Measurements from ENCODE around the gene NCR2. TPM values are rescaled to one million over a fixed set of nuclear protein-coding genes. Genes with fewer than 3 reads are reported as not detected.

Gene NCR2
- total and polyA plus RNA-seq, 8 donors = not detected

GRCh38 chr6:41372832-41373626 is 37.6 kb downstream of the NCR2 start:
- intact Hi-C loops (cut with DNase I; ENCODE audit: low total_unique reads) = loop anchor here (5.0 kb wide), 2 partner anchors 219 to 304 kb away; no protein-coding TSS in a partner anchor
- Histone ChIP-seq H3K27ac (peak overlapping the region; percentile 44 to 77 (median 64)), H3K9me3 (no peaks in the 10 kb centered on the region), H3K36me3 (no peaks in the 10 kb centered on the region), H3K27me3 (peaks cover 16 to 92% (median 57%) of the 10 kb centered on the region in 3 donors), H3K4me1 (peaks cover 47 to 65% (median 57%) of the 10 kb centered on the region in 4 donors), H3K4me3 (peak overlapping the region; percentile 36 to 54 (median 42))
- WGBS, 5 donors = 2 to 9% (median 3%) methylated on average over 44 to 81 of the region's 81 CpGs
- DNase-seq = peak; percentile 34 to 62
- no peak for TF ChIP-seq POLR2AphosphoS5 (IDR thresholded peaks at IDR 0.05)
- no peak for TF ChIP-seq CTCF (IDR thresholded peaks at IDR 0.05)
- no peak for TF ChIP-seq POLR2A (IDR thresholded peaks at IDR 0.05)
- TF ChIP-seq EP300 (IDR thresholded peaks at IDR 0.05) = no peak

GRCh38 chr6:41373627-41373918 is 38.2 kb downstream of the NCR2 start:
- Histone ChIP-seq H3K27ac (peak overlapping the region in 2 of 5 donors; percentile 22 to 77), H3K9me3 (no peaks in the 10 kb centered on the region), H3K4me1 (peaks cover 46 to 64% (median 55%) of the 10 kb centered on the region in 4 donors), H3K4me3 (peak overlapping the region in 2 of 4 donors; percentile 47 to 54), H3K27me3 (peaks cover 16 to 94% (median 57%) of the 10 kb centered on the region in 3 donors), H3K36me3 (no peaks in the 10 kb centered on the region)
- TF ChIP-seq CTCF (IDR thresholded peaks at IDR 0.05) (no peak), EP300 (IDR thresholded peaks at IDR 0.05) (no peak), POLR2AphosphoS5 (IDR thresholded peaks at IDR 0.05) (no peak)
- 32 to 67% (median 57%) methylated on average over 14 to 22 of the region's 22 CpGs for WGBS, 5 donors
- intact Hi-C loops (cut with DNase I; ENCODE audit: low total_unique reads) = loop anchor here (5.0 kb wide), 2 partner anchors 219 to 304 kb away; no protein-coding TSS in a partner anchor
- DNase-seq = no peak

- TF ChIP-seq CTCF (IDR thresholded peaks at IDR 0.05) (no peak), POLR2AphosphoS5 (IDR thresholded peaks at IDR 0.05) (no peak), POLR2A (IDR thresholded peaks at IDR 0.05) (no peak), EP300 (IDR thresholded peaks at IDR 0.05) (no peak)
- intact Hi-C loops (cut with DNase I; ENCODE audit: low total_unique reads) = loop anchor here (5.0 kb wide), 2 partner anchors 218 to 303 kb away; no protein-coding TSS in a partner anchor
- 30 to 63% (median 60%) methylated on average over 58 to 65 of the region's 65 CpGs for WGBS, 5 donors
Measured at GRCh38 chr6:41373919-41374617, 38.7 kb downstream of the NCR2 start.

More at GRCh38 chr6:41373919-41374617, 38.7 kb downstream of the NCR2 start:
- H3K4me3 ChIP-seq = peak overlapping the region in 1 of 4 donors; percentile 13
- H3K27me3 ChIP-seq = peaks cover 16 to 92% (median 57%) of the 10 kb centered on the region in 3 donors
- no peak overlapping the region for H3K27ac ChIP-seq
- no peaks in the 10 kb centered on the region for H3K9me3 ChIP-seq
- peak in 1 of 2 donors; percentile 41 for DNase-seq
- peaks cover 41 to 59% (median 52%) of the 10 kb centered on the region in 4 donors for H3K4me1 ChIP-seq
- no peaks in the 10 kb centered on the region for H3K36me3 ChIP-seq

All from stomach (tissue), 9 donors.